ENCODE measurements around the gene BICDL1. TPM values are rescaled to one million over a fixed set of nuclear protein-coding genes. Genes with fewer than 3 reads are reported as not detected.

BICDL1 gene
- total and polyA plus RNA-seq, 2 donors (not counting 3 experiments of a cell fraction or from before 2014, with no cell fraction given), result 0.19 TPM; not detected in 1

DNA sequence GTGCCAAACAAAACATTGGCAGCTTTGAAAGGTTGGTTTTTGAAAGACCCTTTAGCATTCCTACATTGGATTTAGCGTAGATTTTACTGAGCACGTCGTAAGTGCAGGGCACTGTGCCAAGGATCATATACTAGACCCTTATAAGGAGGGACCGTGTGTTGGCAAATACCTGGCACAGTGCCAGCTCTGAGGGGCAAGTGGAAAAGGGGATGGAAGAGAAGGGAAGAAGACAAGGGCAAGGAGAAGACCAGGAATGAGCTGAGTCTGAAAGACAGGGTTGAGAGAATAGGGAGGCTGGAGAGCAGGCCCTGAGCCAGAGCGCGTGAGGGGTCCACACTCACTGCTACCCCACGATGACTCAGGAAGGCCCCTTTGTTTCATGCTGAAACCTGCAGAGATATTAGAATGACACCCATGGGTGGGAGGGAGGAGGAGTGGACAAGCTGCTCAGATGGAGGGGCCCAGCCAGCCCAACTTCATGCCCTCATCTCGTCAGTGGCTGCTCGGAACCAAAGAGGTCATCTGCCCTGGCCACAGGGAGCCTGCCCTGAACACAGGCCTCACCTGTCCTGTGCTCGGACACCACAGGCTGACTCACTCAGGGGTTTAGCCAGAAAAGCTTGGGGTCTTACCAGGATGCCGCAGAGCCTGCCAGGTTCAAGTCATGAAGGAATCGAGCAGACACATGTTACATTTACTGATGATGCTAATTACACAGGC, 102.5 kb downstream of the BICDL1 start:
- no peak for TF ChIP-seq POLR2A (IDR thresholded peaks at IDR 0.05; ENCODE audit: low read depth, low read length)
- TF ChIP-seq GATA2 (IDR thresholded peaks at IDR 0.05; ENCODE audit: insufficient read depth, insufficient read length, low read depth, low read length), result no peak
- no peak for TF ChIP-seq JUN (IDR thresholded peaks at IDR 0.05; ENCODE audit: borderline replicate concordance, insufficient read depth, insufficient read length, low read depth)
- TF ChIP-seq EZH2 (IDR thresholded peaks at IDR 0.05; ENCODE audit: borderline replicate concordance, low read depth, low read length, severe bottlenecking), result no peak
- TF ChIP-seq, protein P1, sequence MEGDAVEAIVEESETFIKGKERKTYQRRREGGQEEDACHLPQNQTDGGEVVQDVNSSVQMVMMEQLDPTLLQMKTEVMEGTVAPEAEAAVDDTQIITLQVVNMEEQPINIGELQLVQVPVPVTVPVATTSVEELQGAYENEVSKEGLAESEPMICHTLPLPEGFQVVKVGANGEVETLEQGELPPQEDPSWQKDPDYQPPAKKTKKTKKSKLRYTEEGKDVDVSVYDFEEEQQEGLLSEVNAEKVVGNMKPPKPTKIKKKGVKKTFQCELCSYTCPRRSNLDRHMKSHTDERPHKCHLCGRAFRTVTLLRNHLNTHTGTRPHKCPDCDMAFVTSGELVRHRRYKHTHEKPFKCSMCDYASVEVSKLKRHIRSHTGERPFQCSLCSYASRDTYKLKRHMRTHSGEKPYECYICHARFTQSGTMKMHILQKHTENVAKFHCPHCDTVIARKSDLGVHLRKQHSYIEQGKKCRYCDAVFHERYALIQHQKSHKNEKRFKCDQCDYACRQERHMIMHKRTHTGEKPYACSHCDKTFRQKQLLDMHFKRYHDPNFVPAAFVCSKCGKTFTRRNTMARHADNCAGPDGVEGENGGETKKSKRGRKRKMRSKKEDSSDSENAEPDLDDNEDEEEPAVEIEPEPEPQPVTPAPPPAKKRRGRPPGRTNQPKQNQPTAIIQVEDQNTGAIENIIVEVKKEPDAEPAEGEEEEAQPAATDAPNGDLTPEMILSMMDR (IDR thresholded peaks at IDR 0.05; ENCODE audit: extremely low read depth in 1 of 2, insufficient read depth in 1 of 2, low read depth in 1 of 2, low read length in 2 of 2), result no peak
- TF ChIP-seq FOS (IDR thresholded peaks at IDR 0.05; ENCODE audit: borderline replicate concordance, insufficient read depth, low read length), result no peak
- no peak for TF ChIP-seq MYC (IDR thresholded peaks at IDR 0.05; ENCODE audit: low read depth, low read length)
- TF ChIP-seq POLR2AphosphoS5 (IDR thresholded peaks at IDR 0.05; ENCODE audit: insufficient read depth, low read depth, low read length), result no peak
- TF ChIP-seq, protein P2, sequence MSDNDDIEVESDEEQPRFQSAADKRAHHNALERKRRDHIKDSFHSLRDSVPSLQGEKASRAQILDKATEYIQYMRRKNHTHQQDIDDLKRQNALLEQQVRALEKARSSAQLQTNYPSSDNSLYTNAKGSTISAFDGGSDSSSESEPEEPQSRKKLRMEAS (IDR thresholded peaks at IDR 0.05; ENCODE audit: insufficient read depth, insufficient read length), result no peak
- FAIRE-seq, result no peak
- Histone ChIP-seq H3K4me1 (ENCODE audit: control insufficient read depth, extremely low read depth, insufficient read depth, low read length) (peaks cover 6% of the 10 kb centered on the region), H3K79me2 (ENCODE audit: control insufficient read depth, insufficient read depth, low read length) (no peaks in the 10 kb centered on the region), H3K9ac (replicated peaks; ENCODE audit: extremely low read depth, insufficient read depth, low read length) (no peak overlapping the region), H2AFZ (ENCODE audit: low read depth, low read length) (no peak overlapping the region), H3K27ac (ENCODE audit: insufficient read depth, low read depth, low read length) (no peak overlapping the region), H4K20me1 (replicated peaks; ENCODE audit: control insufficient read depth, extremely low read depth, insufficient read depth, low read length) (no peaks in the 10 kb centered on the region), H3K4me2 (ENCODE audit: insufficient read depth, low read length) (no peak overlapping the region), H3K9me1 (replicated peaks; ENCODE audit: control insufficient read depth, extremely low read depth, insufficient read depth, low read length) (no peaks in the 10 kb centered on the region), H3K4me3 (replicated peaks in 1 of 3; ENCODE audit: insufficient read depth in 1 of 3, low read depth in 1 of 3, low read length in 3 of 3) (no peak overlapping the region), H3K36me3 (ENCODE audit: control insufficient read depth in 2 of 2, extremely low read depth in 1 of 2, insufficient read depth in 2 of 2, low read length in 2 of 2) (peaks cover 0 to 10% of the 10 kb centered on the region in 2 experiments), H3K9me3 (replicated peaks; ENCODE audit: control insufficient read depth, insufficient read depth, low read length) (no peaks in the 10 kb centered on the region), H3K27me3 (ENCODE audit: control insufficient read depth in 2 of 2, insufficient read depth in 2 of 2, low read length in 2 of 2) (no peaks in the 10 kb centered on the region)
- intact Hi-C loops (cut with micrococcal nuclease), result no loop called here
- POLR2A ChIA-PET, result no interaction called here
- no peak for DNase-seq (ENCODE audit: low read depth, low spot score)
- no TSS peak for BruUV-seq (replicated peaks)
- CTCF ChIA-PET, result no interaction called here
- dilution Hi-C loops (cut with MboI; ENCODE audit: extremely low pct_ligation_motif_present, low sequenced_read_pairs), result no loop called here

Measured in endothelial cell of umbilical vein (primary cell).